ENCODE results near the gene SLC4A2.

The SLC4A2 gene

DNA sequence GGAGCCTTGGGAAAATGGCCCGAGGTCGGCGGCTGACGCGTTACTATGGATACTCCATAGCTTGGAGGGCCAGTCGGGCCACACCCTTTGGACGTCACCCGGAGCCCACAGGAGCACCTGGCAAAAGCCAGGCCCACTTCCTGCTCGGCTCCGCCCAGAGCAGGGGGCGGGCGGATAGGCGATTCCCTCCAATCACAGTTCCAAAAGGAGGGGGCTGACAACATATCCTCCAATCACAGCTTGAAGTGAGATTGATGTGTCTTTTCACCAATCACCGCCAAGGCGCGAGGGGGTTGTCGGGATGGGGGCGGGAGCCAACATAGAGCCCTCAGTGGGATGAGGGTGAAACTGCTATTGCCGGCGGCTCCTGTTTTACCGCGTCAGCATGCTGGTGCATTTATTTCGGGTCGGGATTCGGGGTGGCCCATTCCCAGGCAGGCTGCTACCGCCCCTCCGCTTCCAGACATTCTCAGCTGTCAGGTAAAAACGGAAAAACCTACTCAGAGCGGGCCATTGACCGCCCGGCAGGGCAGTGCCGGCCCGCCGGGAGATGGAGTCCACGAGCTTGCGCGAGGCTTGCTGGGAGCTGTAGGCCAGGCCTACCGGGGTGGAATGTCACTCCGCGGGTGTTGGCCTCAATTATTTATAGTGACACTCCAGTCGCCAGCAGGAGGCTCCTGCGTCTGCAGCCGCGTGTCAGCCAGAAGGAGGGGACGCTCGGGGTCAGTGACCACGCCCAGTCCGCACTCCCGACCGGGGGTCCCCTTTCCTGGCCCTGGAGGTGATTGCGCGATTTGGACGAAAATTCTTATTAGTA is 31.1 kb upstream of the SLC4A2 start, which contains the start of gene ABCB8:
ABCB8 (plus strand) TSS at position 320 of the 817 bp plus-strand sequence; CDS start at position 386, 66 bp downstream.
- Mint-ChIP-seq H3K9me3 (no peaks in the 10 kb centered on the region), H3K4me3 (peak within 1 kb of the TSS; percentile 85 to 93), H3K27me3 (peaks cover 0 to 3% of the 10 kb centered on the region in 2 donors), H3K4me1 (ENCODE audit: low read depth in 2 of 2) (peaks cover 17 to 23% of the 10 kb centered on the region in 2 donors), H3K27ac (peak within 1 kb of the TSS; percentile 99 to 100), H3K36me3 (ENCODE audit: insufficient read depth) (peaks cover 20% of the 10 kb centered on the region)
- DNase-seq (peak; percentile 98 to 99 (median 99)), ATAC-seq (replicated peaks) (peak; percentile 86)

DNA sequence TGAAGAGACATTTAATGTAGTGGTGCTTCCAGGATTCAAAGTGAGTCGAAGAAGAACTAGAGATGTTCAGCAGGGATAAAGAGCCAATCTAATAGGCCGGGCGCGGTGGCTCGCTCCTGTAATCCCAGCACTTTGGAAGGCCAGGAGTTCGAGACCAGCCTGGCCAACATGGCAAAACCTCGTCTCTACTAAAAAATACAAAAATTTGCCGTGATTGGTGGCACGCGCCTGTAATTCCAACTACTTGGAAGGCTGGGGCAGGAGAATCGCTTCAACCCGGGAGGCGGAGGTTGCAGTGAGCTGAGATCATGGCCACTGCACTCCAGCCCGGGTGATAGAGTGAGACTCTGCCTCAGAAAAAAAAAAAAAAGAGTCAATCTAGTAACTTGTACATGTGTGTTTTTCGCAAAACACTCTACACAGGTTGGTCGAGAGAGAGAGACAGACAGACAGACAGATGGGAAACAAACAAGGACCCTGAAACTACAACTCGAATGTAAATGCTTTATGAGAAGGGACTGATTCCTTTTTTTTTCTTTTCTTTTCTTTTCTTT is 30.4 kb upstream of the SLC4A2 start:
- ATAC-seq (replicated peaks) (no peak), DNase-seq (no peak)
- H3K9me3 Mint-ChIP-seq, result no peaks in the 10 kb centered on the region
- H3K4me3 Mint-ChIP-seq, result peak overlapping the region; percentile 85 to 93
- peak overlapping the region; percentile 99 to 100 for H3K27ac Mint-ChIP-seq
- no peaks in the 10 kb centered on the region for H3K27me3 Mint-ChIP-seq
- peaks cover 17 to 23% of the 10 kb centered on the region in 2 donors for H3K4me1 Mint-ChIP-seq (ENCODE audit: low read depth in 2 of 2)
- peaks cover 23% of the 10 kb centered on the region for H3K36me3 Mint-ChIP-seq (ENCODE audit: insufficient read depth)

- no peak overlapping the region for H3K4me3 Mint-ChIP-seq
These were observed 28.4 kb upstream of the SLC4A2 start for GRCh38 chr7:151031011-151031410.

GRCh38 chr7:151032936-151033863 is 26.2 kb upstream of the SLC4A2 start:
- Mint-ChIP-seq H3K9me3 (no peaks in the 10 kb centered on the region), H3K4me1 (ENCODE audit: low read depth in 2 of 2) (peaks cover 10 to 17% of the 10 kb centered on the region in 2 donors), H3K27ac (no peak overlapping the region), H3K4me3 (no peak overlapping the region), H3K36me3 (ENCODE audit: insufficient read depth) (peaks cover 19% of the 10 kb centered on the region), H3K27me3 (no peaks in the 10 kb centered on the region)
- DNase-seq (no peak), ATAC-seq (replicated peaks) (no peak)

More at GRCh38 chr7:151031011-151031410, 28.4 kb upstream of the SLC4A2 start:
- peaks cover 23% of the 10 kb centered on the region for H3K36me3 Mint-ChIP-seq (ENCODE audit: insufficient read depth)
- H3K4me1 Mint-ChIP-seq (ENCODE audit: low read depth in 2 of 2), result peaks cover 17 to 23% of the 10 kb centered on the region in 2 donors
- no peaks in the 10 kb centered on the region for H3K9me3 Mint-ChIP-seq
- no peak for DNase-seq
- no peak for ATAC-seq (replicated peaks)
- H3K27ac Mint-ChIP-seq, result no peak overlapping the region
- H3K27me3 Mint-ChIP-seq, result no peaks in the 10 kb centered on the region

DNA sequence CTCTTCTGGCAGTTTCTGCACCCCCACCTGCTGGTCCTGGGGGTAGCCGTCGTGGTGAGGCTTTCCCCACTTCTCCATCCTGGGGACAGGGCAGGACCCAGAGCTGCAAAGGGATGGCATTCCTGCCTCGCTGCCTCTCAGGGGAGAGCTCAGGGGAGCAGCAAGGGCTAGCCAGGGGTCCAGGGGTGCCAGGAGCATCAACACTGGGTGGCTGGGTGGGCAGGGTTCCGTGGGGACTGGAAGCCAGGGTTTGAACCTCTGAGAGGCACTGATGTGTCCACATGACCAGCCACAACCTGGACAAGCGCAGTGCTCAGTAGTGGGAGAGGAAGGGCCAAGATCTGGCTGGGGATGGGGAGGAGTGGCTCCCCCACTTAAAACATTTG is 25.5 kb upstream of the SLC4A2 start:
- H3K36me3 Mint-ChIP-seq (ENCODE audit: insufficient read depth), result peaks cover 12% of the 10 kb centered on the region
- no peaks in the 10 kb centered on the region for H3K9me3 Mint-ChIP-seq
- no peak overlapping the region for H3K27ac Mint-ChIP-seq
- peaks cover 6 to 13% of the 10 kb centered on the region in 2 donors for H3K4me1 Mint-ChIP-seq (ENCODE audit: low read depth in 2 of 2)
- H3K4me3 Mint-ChIP-seq, result no peak overlapping the region
- no peaks in the 10 kb centered on the region for H3K27me3 Mint-ChIP-seq
- DNase-seq (no peak), ATAC-seq (replicated peaks) (no peak)

DNA sequence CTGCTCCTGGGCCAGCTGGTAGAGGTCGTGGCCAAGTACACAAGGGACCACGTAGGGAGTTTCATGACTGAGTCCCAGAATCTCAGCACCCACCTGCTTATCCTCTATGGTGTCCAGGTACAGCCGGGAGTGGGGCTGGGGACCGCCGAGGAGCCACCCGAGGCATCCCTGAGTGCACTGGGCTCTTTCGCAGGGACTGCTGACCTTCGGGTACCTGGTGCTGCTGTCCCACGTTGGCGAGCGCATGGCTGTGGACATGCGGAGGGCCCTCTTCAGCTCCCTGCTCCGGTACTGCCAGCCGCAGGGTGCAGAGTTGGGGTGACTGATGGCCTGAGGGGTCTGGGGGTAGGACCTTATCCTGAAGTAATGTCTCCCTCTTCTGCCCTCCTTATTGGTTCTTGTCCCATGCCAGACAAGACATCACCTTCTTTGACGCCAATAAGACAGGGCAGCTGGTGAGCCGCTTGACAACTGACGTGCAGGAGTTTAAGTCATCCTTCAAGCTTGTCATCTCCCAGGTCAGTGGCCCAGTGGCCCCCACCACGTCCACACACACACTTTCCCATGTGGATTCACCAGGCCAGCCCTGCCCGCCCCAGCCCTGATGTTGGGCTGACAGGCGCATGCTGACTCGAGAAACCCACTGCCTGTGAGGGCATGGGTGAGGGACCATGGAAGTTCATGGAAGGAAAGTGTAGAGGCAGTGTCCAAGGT is 24.9 kb upstream of the SLC4A2 start:
- no peak for DNase-seq
- no peaks in the 10 kb centered on the region for H3K9me3 Mint-ChIP-seq
- no peak overlapping the region for H3K27ac Mint-ChIP-seq
- ATAC-seq (replicated peaks), result no peak
- H3K27me3 Mint-ChIP-seq, result no peaks in the 10 kb centered on the region
- peaks cover 8% of the 10 kb centered on the region for H3K36me3 Mint-ChIP-seq (ENCODE audit: insufficient read depth)
- peaks cover 7 to 15% of the 10 kb centered on the region in 2 donors for H3K4me1 Mint-ChIP-seq (ENCODE audit: low read depth in 2 of 2)
- H3K4me3 Mint-ChIP-seq, result no peak overlapping the region

DNA sequence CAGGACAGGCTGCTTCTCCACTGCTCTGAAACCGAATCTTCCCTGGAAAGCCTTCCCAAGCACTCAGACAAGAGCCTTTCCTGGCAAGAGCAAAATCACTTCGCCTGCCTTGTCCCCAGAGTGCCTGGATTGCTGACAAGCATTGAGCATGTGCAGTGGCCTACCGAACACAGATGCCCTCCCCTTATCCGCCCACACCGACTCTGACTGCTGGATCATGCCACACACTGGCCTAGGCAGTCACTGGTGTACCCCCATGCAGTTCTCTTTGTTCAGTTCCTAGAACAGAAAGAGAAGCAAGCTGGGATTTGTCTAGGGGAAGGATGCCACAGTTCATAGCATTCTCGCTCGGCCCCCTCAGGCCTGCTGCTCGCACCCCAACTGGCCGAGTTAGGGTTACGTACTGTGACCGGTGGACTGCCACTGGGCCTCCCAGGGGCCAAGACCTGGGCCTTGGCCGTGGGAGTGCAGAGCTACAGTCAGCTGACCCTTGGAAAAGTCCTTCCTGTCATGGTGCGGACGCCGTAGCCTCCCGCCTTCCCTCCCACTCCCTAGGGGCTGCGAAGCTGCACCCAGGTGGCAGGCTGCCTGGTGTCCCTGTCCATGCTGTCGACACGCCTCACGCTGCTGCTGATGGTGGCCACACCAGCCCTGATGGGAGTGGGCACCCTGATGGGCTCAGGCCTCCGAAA is 24.2 kb upstream of the SLC4A2 start:
- H3K9me3 Mint-ChIP-seq, result no peaks in the 10 kb centered on the region
- ATAC-seq (replicated peaks), result no peak
- no peak for DNase-seq
- H3K4me1 Mint-ChIP-seq (ENCODE audit: low read depth in 2 of 2), result peaks cover 9 to 15% of the 10 kb centered on the region in 2 donors
- peaks cover 2% of the 10 kb centered on the region for H3K36me3 Mint-ChIP-seq (ENCODE audit: insufficient read depth)
- no peaks in the 10 kb centered on the region for H3K27me3 Mint-ChIP-seq
- H3K4me3 Mint-ChIP-seq, result no peak overlapping the region
- H3K27ac Mint-ChIP-seq, result peak overlapping the region in 1 of 2 donors; percentile 66

GRCh38 chr7:151035902-151036301 is 23.5 kb upstream of the SLC4A2 start:
- no peaks in the 10 kb centered on the region for H3K9me3 Mint-ChIP-seq
- H3K4me3 Mint-ChIP-seq, result no peak overlapping the region
- H3K4me1 Mint-ChIP-seq (ENCODE audit: low read depth in 2 of 2), result peaks cover 9 to 15% of the 10 kb centered on the region in 2 donors
- DNase-seq (no peak), ATAC-seq (replicated peaks) (no peak)
- H3K27me3 Mint-ChIP-seq, result no peaks in the 10 kb centered on the region
- H3K36me3 Mint-ChIP-seq (ENCODE audit: insufficient read depth), result peaks cover 7% of the 10 kb centered on the region
- peak overlapping the region in 1 of 2 donors; percentile 66 for H3K27ac Mint-ChIP-seq

DNA sequence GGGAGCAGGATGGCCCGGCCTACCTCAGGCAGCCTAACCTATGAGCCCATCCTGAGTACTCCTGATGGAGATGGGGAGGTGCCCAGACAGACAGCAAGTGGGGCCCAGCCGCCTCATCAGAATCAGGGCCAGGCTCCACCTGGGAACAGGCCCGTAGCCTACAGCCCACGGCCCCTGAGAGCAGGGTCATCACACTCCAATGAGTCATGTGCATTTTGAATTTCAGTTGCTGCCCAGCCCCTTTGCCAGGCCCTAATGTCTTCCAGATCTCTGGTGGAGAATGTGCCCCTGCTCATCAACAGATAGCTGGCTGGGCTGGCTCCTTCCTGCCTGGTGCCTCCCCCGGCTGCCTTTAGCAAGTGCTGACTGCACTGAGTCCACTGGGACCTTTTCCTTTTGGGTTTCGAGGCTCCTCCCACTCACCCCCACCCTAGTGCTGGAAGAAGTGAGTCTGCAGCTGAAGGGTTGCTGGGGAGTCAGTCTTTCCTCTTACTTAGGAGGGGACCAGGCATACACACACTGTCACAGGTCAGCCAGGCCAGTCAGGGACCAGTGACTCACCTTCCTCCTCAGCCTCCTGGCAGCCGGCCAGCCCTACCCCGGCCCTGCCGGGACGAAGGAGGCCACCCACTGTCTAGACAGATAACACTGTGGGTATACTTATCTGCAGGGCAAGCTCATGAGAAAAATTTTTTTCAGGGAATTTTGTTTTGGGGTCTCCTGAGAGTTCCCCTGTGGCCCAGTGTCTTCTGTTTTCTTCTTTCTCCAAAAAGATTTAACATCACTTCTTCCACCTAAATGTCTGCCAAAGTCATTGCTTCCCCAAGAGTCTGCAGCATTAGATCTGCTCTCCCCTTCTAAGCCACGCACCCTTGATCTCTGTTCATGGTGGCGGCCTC is 20.2 kb upstream of the SLC4A2 start:
- peaks cover 8 to 9% of the 10 kb centered on the region in 2 donors for H3K4me1 Mint-ChIP-seq (ENCODE audit: low read depth in 2 of 2)
- no peaks in the 10 kb centered on the region for H3K9me3 Mint-ChIP-seq
- no peak for DNase-seq
- H3K4me3 Mint-ChIP-seq, result no peak overlapping the region
- no peaks in the 10 kb centered on the region for H3K27me3 Mint-ChIP-seq
- H3K36me3 Mint-ChIP-seq (ENCODE audit: insufficient read depth), result peaks cover 6% of the 10 kb centered on the region
- ATAC-seq (replicated peaks), result peak; percentile 80
- H3K27ac Mint-ChIP-seq, result peak overlapping the region in 1 of 2 donors; percentile 86

DNA sequence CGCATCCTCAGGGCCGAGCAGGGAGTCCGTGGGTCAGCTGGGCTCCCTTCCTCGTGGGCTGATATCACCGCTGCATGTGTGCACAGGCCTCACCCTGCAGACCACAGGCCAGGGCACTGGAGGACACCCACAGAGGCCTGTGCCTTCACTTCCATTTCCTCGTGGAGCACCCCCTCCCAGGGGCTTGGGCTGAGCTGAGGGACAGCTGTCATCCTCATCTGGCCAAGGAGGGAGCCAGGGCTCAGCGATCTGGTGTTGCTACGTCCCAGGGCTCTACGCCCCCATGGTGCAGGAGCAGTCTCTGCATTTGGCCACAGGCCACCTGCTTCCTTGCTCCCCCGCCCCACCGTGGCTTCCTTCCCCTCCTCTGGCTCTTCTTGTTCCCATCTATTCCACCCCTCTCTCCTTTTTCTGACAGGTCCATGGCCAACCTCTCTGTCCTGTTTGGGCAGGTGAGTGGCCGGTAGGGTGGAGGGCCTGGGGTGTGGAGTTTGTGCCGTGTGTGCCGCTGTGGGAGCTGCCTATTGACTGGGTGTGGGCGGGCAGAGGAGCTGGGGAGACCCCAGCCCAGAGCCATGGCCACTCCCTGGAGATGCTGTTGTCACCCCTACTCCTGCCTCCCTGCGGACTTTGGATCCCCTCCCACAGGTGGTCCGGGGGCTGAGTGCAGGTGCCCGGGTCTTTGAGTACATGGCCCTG is 19.4 kb upstream of the SLC4A2 start:
- Mint-ChIP-seq H3K4me3 (no peak overlapping the region), H3K9me3 (no peaks in the 10 kb centered on the region), H3K27ac (peak overlapping the region in 1 of 2 donors; percentile 86), H3K36me3 (ENCODE audit: insufficient read depth) (peaks cover 6% of the 10 kb centered on the region), H3K27me3 (no peaks in the 10 kb centered on the region), H3K4me1 (ENCODE audit: low read depth in 2 of 2) (peaks cover 8 to 9% of the 10 kb centered on the region in 2 donors)
- DNase-seq, result no peak
- ATAC-seq (replicated peaks), result no peak

- H3K27me3 Mint-ChIP-seq, result no peaks in the 10 kb centered on the region
- H3K4me3 Mint-ChIP-seq, result no peak overlapping the region
- H3K4me1 Mint-ChIP-seq (ENCODE audit: low read depth in 2 of 2), result peaks cover 8 to 9% of the 10 kb centered on the region in 2 donors
- no peaks in the 10 kb centered on the region for H3K9me3 Mint-ChIP-seq
- peaks cover 6% of the 10 kb centered on the region for H3K36me3 Mint-ChIP-seq (ENCODE audit: insufficient read depth)
- no peak overlapping the region for H3K27ac Mint-ChIP-seq
- no peak for DNase-seq
- no peak for ATAC-seq (replicated peaks)
These were observed 18.6 kb upstream of the SLC4A2 start for GRCh38 chr7:151040616-151041375.

Measured in effector memory CD8-positive, alpha-beta T cell (primary cell).